ENCODE data around the gene SLC6A9.

Gene SLC6A9

DNA sequence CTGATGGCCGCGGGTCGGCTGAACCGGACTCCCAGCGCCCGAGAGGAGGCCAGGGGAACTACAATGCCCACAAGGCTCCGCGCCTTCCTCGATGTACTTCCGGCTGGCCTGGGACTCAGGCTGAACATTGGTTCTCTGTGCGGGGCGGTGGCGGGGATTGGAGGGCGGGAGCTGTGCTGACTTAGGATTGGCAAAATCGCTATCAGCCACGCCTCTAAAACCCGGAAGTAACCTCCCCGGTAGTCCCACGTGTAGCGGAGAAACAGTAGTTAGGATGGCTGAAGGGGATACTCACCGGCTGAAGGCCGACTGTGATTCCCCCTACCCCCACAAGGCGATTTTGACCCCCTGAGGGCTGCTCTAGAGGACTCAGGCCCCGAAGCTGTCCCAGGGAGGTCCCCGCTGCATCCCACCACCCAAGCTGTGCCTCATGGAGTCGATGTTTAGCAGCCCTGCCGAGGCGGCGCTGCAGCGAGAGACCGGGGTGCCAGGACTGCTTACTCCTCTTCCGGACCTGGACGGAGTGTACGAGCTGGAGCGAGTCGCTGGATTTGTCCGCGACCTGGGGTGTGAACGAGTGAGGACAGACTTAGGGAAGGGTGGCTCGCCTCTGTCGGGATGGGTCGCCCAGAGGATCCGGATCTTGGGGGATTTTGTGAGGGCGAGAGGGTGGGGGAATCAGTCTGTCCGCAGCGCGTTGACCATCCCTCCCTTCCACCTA is 61.4 kb downstream of the SLC6A9 start, which contains the start of gene DPH2:
DPH2 (plus strand) TSS at position 265 of the 721 bp plus-strand sequence; CDS start at position 431, 166 bp downstream.
- peak; percentile 93 for DNase-seq (ENCODE audit: low read depth)

DNA sequence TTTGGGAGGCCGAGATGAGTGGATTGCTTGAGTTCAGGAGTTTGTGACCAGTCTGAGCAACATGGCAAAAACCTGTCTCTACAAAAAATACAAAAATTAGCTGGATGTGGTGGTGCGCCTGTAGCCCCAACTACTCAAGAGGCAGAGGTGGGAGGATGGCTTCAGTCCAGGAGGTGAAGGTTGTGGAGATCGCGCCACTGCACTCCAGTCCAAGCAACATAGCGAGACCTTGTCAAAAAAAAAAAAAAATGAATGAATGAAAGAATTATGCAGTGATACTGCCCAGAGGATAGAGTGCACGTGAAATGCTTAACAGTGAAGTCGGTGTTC is 61.9 kb downstream of the SLC6A9 start:
- DNase-seq (ENCODE audit: low read depth), result no peak

DNA sequence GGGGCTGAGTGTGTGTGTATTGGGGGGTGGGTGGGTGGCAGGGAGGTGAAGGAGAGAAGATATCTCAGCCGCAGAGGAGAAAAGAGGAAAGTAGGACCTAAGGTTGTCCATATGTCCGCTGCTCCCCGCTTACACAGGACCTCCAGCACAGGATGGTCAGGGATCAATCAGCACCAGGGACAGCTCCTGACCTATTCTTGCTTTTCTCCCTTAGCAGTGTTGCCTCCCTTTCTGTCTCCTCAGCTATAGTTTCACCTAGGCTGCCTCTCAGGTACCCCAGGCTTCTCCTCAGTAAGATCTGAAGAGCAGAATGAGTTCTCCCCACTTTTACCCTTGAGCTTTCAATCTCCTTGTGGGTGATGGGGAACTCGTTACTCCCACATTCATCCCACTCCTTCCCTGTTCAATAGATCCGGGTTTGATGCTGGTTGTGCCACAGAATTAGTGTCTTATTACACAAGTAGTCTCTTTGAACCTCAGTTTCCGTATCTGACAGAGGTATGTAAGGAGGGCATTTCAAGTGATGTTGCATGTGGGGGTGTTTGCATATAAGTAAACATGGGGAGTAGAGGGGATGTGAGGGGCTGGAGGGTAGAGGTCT is 62.8 kb downstream of the SLC6A9 start:
- DNase-seq (ENCODE audit: low read depth), result no peak

DNA sequence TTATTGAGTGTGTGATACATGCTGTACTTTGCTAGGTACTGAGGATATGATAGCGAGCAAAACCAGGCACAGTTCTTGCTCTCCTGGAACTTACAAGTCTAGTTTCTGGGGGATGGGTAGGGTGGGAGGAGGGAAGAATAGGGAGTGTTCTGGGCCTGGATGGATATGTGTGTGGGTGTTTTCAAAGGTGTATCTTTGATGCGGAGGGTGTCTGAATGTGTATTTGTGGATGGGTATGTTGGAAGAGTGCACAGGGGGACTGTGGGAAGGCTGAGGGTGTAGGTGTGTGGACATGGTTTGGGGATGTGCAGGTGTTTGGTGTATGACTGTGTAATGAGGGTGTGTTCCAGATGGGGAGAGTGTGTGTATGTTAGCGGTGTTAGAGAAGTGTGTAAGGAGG is 65.9 kb downstream of the SLC6A9 start:
- DNase-seq (ENCODE audit: low read depth), result no peak

DNA sequence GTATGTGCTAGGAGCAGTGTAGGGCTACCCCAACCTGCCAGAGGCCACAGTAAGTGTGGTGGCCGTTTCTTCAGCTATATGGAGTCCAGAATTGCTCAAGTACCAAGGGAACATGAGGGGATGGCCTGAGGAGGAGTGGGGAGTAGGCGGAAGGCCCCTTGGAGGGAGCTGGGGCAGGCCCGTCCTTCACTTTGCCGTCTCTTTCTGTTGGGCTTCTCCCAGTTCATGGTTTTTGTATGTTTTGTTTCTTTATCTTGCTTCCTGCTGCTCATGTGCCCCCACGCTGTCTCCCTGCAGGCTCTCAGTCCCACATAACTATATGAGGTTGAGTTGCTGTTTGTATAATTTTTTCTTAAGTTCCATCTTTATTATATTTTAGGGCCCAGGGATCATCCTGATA is 67.4 kb downstream of the SLC6A9 start:
- DNase-seq (ENCODE audit: low read depth), result no peak

DNA sequence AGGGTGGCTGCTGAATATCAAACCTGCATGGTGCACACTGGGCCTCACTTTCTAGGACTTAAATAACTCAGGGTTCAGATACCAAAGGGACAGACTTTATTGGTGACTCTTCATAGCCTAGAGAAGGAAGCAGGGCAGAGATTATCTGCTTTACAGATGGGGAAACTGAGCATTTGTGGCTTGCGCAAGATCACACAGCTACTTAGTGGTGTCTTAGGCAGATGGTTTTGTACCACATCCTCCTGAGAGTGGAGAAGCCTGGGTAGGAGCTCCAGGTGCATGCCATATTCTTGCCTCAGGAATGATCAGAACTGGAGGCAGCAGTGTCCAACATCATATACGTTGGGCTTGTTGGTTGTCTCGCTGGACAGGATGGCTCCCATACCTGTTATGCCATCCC is 68.3 kb downstream of the SLC6A9 start:
- DNase-seq (ENCODE audit: low read depth), result no peak

DNA sequence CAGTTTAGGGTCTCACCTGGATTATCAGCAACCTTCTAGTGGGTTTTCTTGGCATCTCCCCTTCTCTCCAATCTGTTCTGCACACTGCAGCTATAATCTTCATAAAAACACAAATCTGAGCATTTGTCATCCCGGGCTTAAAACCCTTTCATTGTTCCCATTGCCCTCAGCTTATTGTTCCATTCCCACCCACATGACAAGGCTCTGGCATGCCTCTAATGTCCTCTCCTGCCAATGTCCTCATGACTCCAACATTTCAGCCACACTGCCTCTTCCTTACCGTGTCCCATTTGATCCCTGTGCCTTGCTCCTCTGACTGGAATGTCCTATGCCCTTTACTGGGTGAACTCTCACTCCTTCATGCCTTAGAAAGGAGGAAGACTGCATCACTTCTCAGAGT is 68.9 kb downstream of the SLC6A9 start:
- no peak for DNase-seq (ENCODE audit: low read depth)

DNA sequence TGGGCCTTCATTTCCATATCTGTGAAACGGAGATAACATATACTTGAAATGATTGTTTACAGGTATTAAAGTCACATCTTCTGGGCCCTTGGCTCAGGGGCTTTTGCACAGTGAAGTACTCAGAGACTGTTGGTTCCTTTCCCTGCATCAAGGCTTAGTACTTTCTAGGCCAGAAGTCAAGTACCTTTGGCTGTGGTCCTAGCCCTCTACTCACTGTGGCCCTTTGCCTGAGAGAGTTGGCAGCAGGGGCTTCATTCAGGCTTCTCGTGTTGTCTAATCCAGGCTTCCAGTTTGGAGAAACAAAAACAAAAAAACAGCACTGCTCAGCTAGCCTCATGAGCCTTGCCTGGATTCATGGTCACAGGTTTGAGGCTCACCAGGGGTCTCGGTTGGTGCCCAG is 69.6 kb downstream of the SLC6A9 start:
- DNase-seq (ENCODE audit: low read depth), result no peak

DNA sequence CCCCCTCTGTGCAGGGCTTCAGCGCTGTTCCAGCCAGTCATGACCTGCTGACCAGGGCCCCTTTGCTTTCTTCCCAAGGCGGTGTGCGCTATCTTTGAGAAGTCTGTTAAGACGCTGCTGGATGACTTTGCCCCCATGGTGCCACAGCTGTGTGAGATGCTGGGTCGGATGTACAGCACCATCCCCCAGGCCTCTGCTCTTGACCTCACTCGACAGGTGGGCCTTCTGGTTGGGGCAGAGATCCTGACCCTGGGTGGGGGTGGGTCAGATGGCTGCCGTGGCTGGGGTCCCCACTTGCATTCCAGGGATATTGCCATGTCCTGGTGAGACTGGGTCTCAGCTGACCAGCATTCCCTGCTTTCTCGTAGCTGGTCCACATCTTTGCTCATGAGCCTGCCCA is 70.5 kb downstream of the SLC6A9 start:
- DNase-seq (ENCODE audit: low read depth), result no peak

DNA sequence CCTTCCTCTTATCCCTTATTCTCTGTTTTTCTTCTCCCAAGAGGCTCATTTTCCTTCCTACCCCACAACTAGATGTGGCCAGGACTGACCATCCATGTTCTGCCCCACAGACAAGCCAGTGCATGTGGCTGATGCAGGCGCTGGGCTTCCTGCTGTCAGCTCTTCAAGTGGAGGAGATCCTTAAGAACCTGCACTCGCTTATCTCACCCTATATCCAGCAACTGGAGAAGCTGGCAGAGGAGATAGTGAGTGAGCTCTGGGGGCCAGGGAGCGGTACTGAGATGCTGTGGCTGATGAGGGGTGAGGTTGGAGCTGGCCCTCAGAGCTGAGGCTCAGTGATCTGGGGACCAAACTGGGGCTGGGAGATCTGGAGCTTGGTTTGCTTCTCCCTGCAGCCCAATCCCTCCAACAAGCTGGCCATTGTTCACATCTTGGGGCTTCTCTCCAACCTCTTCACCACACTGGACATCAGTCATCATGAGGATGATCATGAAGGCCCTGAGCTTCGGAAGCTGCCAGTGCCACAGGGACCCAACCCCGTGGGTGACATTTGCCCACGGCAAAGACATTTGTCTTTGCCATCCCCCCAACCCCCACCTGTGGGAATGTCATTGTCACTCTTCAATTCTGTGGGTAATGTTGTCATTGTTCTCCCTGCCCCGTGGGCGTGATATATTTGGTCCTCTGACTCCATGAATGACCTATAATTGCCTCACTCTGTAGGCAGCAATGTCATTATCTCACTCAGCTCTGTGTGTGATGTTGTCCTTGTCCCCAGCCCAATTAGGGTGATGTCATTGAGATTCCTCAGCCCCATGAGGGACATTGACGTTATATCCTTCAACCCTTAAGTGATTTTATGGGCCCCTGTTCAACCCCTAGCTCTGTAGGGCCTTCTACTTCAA is 72.7 kb downstream of the SLC6A9 start:
- no peak for DNase-seq (ENCODE audit: low read depth)

DNA sequence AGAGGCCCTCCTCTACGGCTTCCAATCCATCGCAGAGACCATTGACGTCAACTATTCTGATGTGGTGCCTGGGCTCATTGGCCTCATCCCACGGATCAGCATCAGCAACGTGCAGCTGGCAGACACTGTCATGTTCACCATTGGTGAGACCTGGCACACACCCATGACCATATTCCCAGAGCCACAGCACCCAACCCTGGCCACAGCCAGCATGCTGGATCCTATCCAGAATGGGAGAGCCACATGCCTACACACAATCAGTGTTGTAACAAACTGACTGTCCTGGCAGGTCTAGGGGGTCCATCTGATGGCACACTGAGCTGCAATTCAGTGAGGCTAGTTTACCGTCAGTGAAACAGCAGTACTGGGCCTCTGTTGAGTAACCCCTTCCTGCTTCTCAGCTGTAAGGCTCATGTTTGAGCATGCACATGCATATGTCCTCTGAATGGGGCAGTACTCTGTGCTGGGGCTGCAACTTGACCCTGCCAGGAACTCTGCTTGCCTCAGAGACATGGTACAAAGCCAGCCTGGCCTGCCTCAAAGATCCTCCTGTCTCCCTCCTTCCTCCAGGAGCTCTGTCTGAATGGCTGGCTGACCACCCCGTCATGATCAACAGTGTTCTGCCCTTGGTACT is 73.7 kb downstream of the SLC6A9 start:
- no peak for DNase-seq (ENCODE audit: low read depth)

DNA sequence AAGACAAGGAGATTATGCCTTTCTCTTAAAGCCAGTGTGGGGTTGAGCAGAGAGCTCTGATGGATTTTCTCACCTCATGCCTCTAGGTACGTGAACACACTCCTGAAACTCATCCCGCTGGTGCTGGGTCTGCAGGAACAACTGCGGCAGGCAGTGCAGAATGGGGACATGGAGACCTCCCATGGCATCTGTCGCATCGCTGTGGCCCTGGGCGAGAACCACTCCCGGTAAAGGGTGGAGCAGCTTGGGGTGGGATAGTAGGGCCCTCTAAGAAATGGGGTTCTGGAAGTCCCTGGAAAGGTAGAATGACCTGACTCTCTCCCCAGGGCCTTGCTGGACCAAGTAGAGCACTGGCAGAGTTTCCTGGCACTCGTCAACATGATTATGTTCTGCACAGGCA is 75.0 kb downstream of the SLC6A9 start:
- no peak for DNase-seq (ENCODE audit: low read depth)

DNA sequence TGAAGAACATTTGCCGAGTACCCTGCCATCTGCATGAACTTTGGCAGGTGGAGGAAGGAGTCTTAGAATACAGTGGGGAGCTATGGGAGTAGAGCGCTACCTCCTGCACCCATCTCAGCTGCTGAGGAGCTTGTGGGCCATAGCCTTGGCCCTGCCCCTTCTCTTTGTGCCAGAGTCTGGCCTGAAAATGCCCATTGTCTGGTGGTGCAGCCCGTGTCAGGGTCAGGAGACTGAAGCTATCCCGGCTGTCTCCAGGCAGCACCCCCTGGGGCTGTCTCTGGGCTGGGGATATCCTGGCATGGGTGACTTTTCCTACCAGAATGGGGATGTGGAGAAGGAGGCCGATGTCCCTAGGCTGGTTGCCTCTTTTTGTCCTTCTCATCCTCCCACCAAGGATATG is 77.2 kb downstream of the SLC6A9 start:
- DNase-seq (ENCODE audit: low read depth), result no peak

DNA sequence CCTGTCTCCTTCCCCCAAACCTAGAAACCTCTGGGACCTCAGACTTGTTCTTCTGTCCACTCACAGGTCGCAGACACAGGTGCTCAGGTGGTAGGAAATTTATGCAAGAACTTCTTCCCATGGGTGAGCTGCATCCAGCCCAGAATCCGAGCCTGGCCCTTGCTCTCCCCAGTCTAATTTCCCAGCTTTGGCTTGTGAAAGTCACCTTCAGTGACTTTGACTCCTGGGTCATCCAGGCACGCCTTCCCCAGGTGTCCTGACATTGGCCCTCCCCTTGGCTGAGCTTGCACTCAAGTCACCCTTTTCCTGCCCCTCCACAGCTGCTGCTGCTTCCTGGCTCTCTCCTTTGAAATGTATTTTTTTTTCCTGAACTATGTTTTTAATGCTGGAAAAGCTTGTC is 77.9 kb downstream of the SLC6A9 start:
- no peak for DNase-seq (ENCODE audit: low read depth)

DNA sequence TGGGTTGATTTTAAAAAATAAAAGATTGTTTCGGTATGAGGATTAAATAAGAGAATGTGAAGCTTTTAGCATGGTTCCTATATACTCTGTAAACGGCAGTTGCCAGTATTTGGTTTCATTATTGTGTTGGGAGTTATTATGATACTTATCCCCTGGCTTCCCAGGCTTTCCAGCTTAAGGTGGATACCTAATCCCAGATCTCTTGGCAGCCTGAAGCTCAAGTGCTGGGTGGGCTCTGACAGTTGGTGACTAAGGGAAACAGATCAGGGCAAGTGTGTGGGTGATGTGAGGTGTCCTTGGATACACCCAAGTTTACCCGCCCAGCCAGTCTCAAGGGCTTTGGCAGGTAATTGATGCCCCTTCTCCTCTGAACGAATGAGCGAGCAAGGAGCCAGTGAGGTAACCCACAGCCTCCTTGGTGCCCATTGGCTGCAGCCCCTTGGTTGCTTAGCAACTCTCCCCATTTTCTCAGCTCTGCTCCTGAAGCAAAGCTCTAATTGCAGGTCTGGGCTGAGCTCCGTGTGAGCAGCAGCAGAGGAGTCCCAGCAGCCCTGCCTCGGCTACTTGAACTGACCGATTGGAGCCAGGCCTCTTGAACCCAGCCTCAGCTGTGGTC is 78.4 kb downstream of the SLC6A9 start:
- DNase-seq (ENCODE audit: low read depth), result no peak

DNA sequence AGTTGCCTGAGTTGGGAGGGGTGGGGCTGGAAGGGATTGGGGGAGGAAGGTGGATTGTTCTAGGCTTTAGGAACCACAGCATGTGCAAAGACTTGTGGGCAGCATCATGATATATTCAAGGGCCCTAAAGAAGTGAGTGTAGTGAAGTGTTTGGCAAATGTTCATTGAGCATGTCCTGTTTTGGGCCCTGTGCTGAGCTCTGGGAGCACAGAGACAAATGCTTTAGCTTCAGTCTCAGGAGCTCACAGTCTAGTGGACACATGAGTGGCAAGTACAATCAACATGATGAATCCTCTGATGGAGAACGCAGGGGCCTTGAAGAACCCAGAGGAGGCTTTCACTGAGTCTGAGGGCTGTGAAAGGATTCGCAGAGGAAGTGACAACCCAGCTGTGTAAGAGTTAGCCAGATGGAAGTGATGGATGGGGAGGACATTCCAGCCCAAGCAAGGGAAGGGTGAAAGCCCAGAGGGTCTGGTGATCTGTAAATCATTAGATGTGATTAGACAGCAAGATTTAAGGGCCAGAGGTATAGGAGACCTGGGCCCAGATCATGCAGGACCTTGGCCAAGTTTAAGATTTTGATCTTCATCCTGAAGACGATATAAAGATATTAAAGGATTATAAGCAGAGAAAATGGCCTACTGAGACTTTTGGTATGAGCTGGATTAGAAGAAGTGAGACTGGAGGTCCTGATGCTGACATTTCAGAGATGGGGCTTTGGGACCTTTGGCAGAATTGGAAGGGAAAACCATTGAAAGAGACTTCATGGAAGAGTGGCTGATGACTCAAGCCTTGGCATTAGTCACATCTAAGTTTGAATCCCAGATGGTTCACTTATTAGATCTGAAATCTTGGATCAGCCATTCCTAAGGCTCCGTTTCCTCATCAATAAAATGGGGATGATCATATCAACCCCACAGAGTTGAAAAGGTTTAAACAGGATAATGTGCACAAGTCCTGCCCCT is 80.0 kb downstream of the SLC6A9 start:
- no peak for DNase-seq (ENCODE audit: low read depth)

DNA sequence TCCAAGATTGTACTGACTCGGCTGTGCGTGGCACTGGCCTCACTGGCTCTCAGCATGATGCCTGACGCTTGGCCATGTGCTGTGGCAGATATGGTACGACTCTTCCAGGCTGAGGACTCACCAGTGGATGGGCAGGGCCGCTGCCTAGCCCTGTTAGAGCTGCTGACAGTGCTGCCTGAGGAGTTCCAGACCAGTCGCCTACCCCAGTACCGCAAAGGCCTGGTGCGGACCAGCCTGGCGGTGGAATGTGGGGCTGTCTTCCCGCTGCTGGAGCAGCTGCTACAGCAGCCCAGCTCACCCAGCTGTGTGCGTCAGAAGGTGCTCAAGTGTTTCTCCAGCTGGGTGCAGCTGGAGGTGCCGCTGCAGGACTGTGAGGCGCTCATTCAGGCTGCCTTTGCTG is 81.6 kb downstream of the SLC6A9 start:
- no peak for DNase-seq (ENCODE audit: low read depth)

DNA sequence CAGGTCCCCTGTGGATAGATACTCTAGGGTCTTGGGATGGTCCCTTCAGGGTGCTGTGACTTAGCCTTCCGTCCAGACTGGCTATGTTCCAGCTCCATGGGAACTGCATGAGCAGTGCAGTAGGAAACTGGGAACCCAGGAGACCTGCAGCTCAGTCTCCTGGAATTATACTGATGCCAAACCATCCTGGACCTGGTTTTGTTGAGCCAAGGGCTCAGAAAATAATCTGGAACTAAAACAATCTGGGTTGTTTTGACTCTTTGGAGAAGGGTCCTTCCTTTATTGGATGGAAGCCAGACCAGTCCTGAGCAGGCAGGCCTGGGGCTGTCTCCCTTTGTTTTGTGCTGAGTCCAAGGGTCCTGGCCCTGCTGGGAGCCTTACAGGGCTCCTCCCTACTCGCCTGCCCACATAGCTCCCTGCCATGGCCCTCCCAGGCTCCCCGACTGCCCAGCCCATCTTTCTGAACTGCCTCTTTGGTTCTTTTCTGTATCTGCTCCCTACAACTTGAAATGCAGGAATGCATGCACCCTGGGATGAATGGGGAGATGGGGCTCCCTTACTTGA is 83.3 kb downstream of the SLC6A9 start:
- DNase-seq (ENCODE audit: low read depth), result no peak

DNA sequence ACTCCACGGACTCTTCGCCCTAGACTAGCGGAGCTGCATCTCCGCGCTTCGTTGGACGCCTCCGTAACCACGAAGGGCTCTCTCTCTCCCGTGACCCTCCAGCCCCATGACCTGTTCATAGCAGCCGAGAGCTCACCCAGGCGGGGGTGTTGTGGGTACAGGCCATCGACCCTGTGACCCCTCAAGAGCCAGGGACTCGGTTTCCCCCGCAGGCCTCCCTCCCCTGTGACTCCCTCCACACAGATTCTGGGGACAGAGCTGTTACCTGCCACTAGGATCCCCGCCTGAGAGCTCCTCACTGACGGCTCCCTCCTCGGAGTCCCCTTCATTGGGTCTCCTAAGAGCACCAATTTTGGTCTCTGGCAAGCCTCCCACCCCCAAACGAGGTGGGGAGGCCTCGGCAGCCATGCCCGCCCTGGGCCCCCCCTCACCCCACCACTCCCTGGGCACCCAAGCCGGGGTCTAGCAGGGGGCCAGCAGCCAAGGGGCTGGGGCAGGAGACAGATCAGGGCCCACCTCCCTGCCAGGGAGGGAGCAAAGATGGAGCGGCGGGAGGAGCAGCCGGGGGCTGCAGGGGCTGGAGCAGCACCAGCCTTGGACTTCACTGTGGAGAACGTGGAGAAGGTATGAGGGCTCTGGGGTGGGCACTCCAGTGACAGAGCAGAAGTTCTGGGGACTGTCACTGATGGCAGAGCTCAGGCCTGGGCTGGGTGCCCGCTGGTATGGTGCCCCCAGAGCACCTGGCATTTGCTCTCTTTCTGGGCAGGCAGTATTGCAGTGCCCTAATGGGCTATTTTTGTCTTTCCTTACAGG is 84.0 kb downstream of the SLC6A9 start:
- DNase-seq (ENCODE audit: low read depth), result no peak

All from stimulated activated CD8-positive, alpha-beta memory T cell treated with anti-CD3 and anti-CD28 coated beads, Interleukin-15, amount 100 ng/mL, for 1 hour (primary cell).